ENCODE data around the gene MYCBP2.

DNA sequence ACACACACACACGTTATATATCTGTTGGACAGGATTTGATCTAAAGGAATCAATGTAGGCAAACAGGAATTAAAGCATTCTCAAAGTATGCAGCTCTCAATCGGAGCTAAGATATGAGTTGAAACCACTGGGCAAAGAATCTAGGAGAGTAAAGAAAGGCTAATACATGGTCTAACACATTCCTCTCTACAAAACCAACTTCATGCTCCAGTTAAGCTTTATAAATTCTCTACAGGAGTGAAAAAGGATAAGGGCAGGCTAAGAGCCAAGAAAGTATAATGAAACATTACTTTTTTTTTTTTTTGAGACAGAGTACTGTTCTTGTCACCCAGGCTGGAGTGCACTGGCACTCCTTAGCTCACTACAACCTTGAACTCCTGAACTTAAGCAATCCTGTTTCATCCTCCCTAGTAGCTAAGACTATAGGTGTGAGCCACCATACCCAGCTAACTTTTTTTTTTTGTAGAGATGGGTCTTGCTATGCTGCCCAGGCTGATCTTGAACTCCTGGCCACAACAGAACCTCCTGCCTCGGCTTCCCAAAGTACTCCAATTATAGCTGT, 310.6 kb downstream of the MYCBP2 start:
- TF ChIP-seq YY1 (IDR thresholded peaks at IDR 0.05; ENCODE audit: insufficient read depth, insufficient read length) (no peak), SUZ12 (IDR thresholded peaks at IDR 0.05; ENCODE audit: extremely low read depth, insufficient read depth, insufficient read length) (no peak), ZNF274 (IDR thresholded peaks at IDR 0.05; ENCODE audit: low read depth, low read length) (no peak)
